ENCODE data around the gene AHCYL2.
"Not testable (repeated sequence)": the region's sequence is repeated elsewhere in the genome, so short reads cannot be mapped to it uniquely, and the experiment has no call there.

The AHCYL2 gene

GRCh38 chr7:129298268-129298893 is 73.6 kb downstream of the AHCYL2 start:
- peak; percentile 32 to 46 for DNase-seq

- DNase-seq, result no peak
These were observed 75.1 kb downstream of the AHCYL2 start for GRCh38 chr7:129299889-129300288.

GRCh38 chr7:129300299-129300698 is 75.5 kb downstream of the AHCYL2 start:
- not testable (repeated sequence) for DNase-seq

GRCh38 chr7:129307592-129307991 is 82.8 kb downstream of the AHCYL2 start:
- DNase-seq, result no peak

GRCh38 chr7:129308047-129308446 is 83.2 kb downstream of the AHCYL2 start:
- DNase-seq, result no peak

GRCh38 chr7:129311429-129311828 is 86.6 kb downstream of the AHCYL2 start:
- DNase-seq, result no peak

- DNase-seq, result no peak
These were observed 88.5 kb downstream of the AHCYL2 start for GRCh38 chr7:129313282-129313681.

- no peak for DNase-seq
These were observed 91.1 kb downstream of the AHCYL2 start for GRCh38 chr7:129315960-129316359.

- no peak for DNase-seq
These were observed 92.6 kb downstream of the AHCYL2 start for GRCh38 chr7:129317450-129317849.

GRCh38 chr7:129327076-129327475 is 102.2 kb downstream of the AHCYL2 start:
- DNase-seq, result no peak

GRCh38 chr7:129332254-129333035 is 107.6 kb downstream of the AHCYL2 start:
- DNase-seq, result no peak

GRCh38 chr7:129334473-129334872 is 109.6 kb downstream of the AHCYL2 start:
- DNase-seq, result no peak

GRCh38 chr7:129338450-129338849 is 113.6 kb downstream of the AHCYL2 start:
- DNase-seq, result no peak

- no peak for DNase-seq
These were observed 116.4 kb downstream of the AHCYL2 start for GRCh38 chr7:129341212-129341611.

- no peak for DNase-seq
These were observed 117.3 kb downstream of the AHCYL2 start for GRCh38 chr7:129341816-129342806.

- DNase-seq, result peak in 1 of 2 donors; percentile 50
These were observed 118.4 kb downstream of the AHCYL2 start for GRCh38 chr7:129343099-129343700.

GRCh38 chr7:129347330-129347729 is 122.5 kb downstream of the AHCYL2 start:
- no peak for DNase-seq

GRCh38 chr7:129348023-129348740 is 123.4 kb downstream of the AHCYL2 start:
- DNase-seq, result no peak

GRCh38 chr7:129351320-129351719 is 126.5 kb downstream of the AHCYL2 start:
- no peak for DNase-seq

- not testable (repeated sequence) for DNase-seq
These were observed 128.3 kb downstream of the AHCYL2 start for GRCh38 chr7:129353104-129353503.

- no peak for DNase-seq
These were observed 129.8 kb downstream of the AHCYL2 start for GRCh38 chr7:129354428-129355157.
